H9 (cell line): ENCODE results near the gene CCNF. TPM values are rescaled to one million over a fixed set of nuclear protein-coding genes. Genes with fewer than 3 reads are reported as not detected.

Experiments used
- DNase-seq: peaks from one replicate; pipeline ENCODE4 v3.0.0-alpha.2; 2017
- H2AFZ ChIP-seq: one replicate; pipeline ENCODE4 v1.6.1; 2013; ENCODE audit warnings: mild to moderate bottlenecking, low read length, control low read depth, moderate library complexity
- H2AK5ac ChIP-seq: 2 replicates; pipeline ENCODE4 v1.6.1; 2013; ENCODE audit warnings: low read length, control low read depth, mixed read lengths; ENCODE audit not compliant: insufficient read length
- H2BK120ac ChIP-seq: one replicate; pipeline ENCODE4 v1.6.1; 2013; ENCODE audit warnings: low read depth, mild to moderate bottlenecking, low read length, control low read depth, inconsistent platforms; ENCODE audit not compliant: poor library complexity, severe bottlenecking
- H2BK12ac ChIP-seq: 2 replicates; pipeline ENCODE4 v1.6.1; 2013; ENCODE audit warnings: low read length, control low read depth, mixed read lengths, low read depth; ENCODE audit not compliant: insufficient read length
- H2BK15ac ChIP-seq: 2 replicates; pipeline ENCODE4 v1.6.1; 2013; ENCODE audit warnings: low read depth, low read length, control low read depth
- H2BK20ac ChIP-seq: one replicate; pipeline ENCODE4 v1.6.1; 2013; ENCODE audit warnings: low read depth, mild to moderate bottlenecking, low read length, control low read depth, inconsistent platforms; ENCODE audit not compliant: poor library complexity, severe bottlenecking
- H2BK5ac ChIP-seq: 2 replicates; pipeline ENCODE4 v1.6.1; 2013; ENCODE audit warnings: low read length, control low read depth, mixed read lengths; ENCODE audit not compliant: insufficient read length
- H3K14ac ChIP-seq: 2 replicates; pipeline ENCODE4 v1.6.1; 2013; ENCODE audit warnings: low read length, control low read depth; ENCODE audit not compliant: insufficient read depth
- H3K18ac ChIP-seq: 2 replicates; pipeline ENCODE4 v1.6.1; 2013; ENCODE audit warnings: low read depth, mild to moderate bottlenecking, mixed read lengths, low read length, control low read depth; ENCODE audit not compliant: insufficient read length
- H3K23ac ChIP-seq: 2 replicates; pipeline ENCODE4 v1.6.1; 2013; ENCODE audit warnings: low read length, control low read depth, mixed read lengths, low read depth; ENCODE audit not compliant: insufficient read length
- H3K23me2 ChIP-seq: 2 replicates; pipeline ENCODE4 v1.6.1; 2013; ENCODE audit warnings: low read depth, mild to moderate bottlenecking, mixed read lengths, low read length, control low read depth; ENCODE audit not compliant: insufficient read length, poor library complexity, severe bottlenecking
- H3K27ac ChIP-seq: 2 replicates; pipeline ENCODE4 v1.5.1; 2013; ENCODE audit warnings: low read length, control low read depth, mixed read lengths, low read depth; ENCODE audit not compliant: insufficient read length
- H3K27me3 ChIP-seq: 2 replicates; pipeline ENCODE4 v1.6.1; 2013; ENCODE audit warnings: low read length, control low read depth, inconsistent platforms; ENCODE audit not compliant: insufficient read depth
- H3K4ac ChIP-seq: 2 replicates; pipeline ENCODE4 v1.6.1; 2013; ENCODE audit warnings: low read depth, mild to moderate bottlenecking, control low read depth, inconsistent platforms, low read length, moderate library complexity
- H3K4me1 ChIP-seq: 2 replicates; pipeline ENCODE4 v1.6.1; 2013; ENCODE audit warnings: low read length, control low read depth, inconsistent platforms; ENCODE audit not compliant: insufficient read depth
- H3K4me2 ChIP-seq: 2 replicates; pipeline ENCODE4 v1.6.1; 2013; ENCODE audit warnings: low read length, control low read depth, mixed read lengths; ENCODE audit not compliant: insufficient read length, insufficient read depth
- H3K56ac ChIP-seq: 2 replicates; pipeline ENCODE4 v1.6.1; 2013; ENCODE audit warnings: low read depth, mild to moderate bottlenecking, mixed read lengths, low read length, control low read depth; ENCODE audit not compliant: insufficient read length
- H3K79me1 ChIP-seq: 2 replicates; pipeline ENCODE4 v1.6.1; 2013; ENCODE audit warnings: low read depth, mild to moderate bottlenecking, moderate library complexity, low read length, control low read depth, inconsistent platforms; ENCODE audit not compliant: insufficient read depth, poor library complexity, severe bottlenecking
- H3K79me2 ChIP-seq: 2 replicates; pipeline ENCODE4 v1.6.1; 2013; ENCODE audit warnings: low read length, control low read depth, inconsistent platforms; ENCODE audit not compliant: insufficient read depth
- H3K9ac ChIP-seq: 2 replicates; pipeline ENCODE4 v1.6.1; 2013; ENCODE audit warnings: low read length, control low read depth, mixed read lengths; ENCODE audit not compliant: insufficient read length; ENCODE audit errors: extremely low read depth
- H3K9me3 ChIP-seq: one replicate; pipeline ENCODE4 v1.6.1; 2013; ENCODE audit warnings: low read depth, low read length, inconsistent platforms; ENCODE audit not compliant: control insufficient read depth
- H3T11ph ChIP-seq: one replicate; pipeline ENCODE4 v1.6.1; 2013; ENCODE audit warnings: mild to moderate bottlenecking, low read length, control low read depth, inconsistent platforms
- H4K20me1 ChIP-seq: one replicate; pipeline ENCODE4 v1.6.1; 2013; ENCODE audit not compliant: control insufficient read depth, insufficient read length, insufficient read depth
- H4K5ac ChIP-seq: 2 replicates; pipeline ENCODE4 v1.6.1; 2013; ENCODE audit warnings: low read depth, mild to moderate bottlenecking, mixed read lengths, low read length, control low read depth; ENCODE audit not compliant: insufficient read length
- H4K8ac ChIP-seq: replicated peaks from 2 replicates; pipeline ENCODE4 v1.6.1; 2013; ENCODE audit warnings: low read length, control low read depth, mixed read lengths, low read depth; ENCODE audit not compliant: insufficient read length
- H4K91ac ChIP-seq: 2 replicates; pipeline ENCODE4 v1.6.1; 2013; ENCODE audit warnings: low read depth, mild to moderate bottlenecking, moderate library complexity, mixed read lengths, low read length, control low read depth; ENCODE audit not compliant: insufficient read length
- H3K27ac Mint-ChIP-seq, 3 experiments: 2 replicates in 2 of 3; 3 replicates in 1 of 3; pipeline ENCODE4 v1.8.0; 2020 to 2021; ENCODE audit warnings: mixed read lengths in 3 of 3, mild to moderate bottlenecking in 1 of 3, moderate library complexity in 1 of 3
- H3K27me3 Mint-ChIP-seq: 2 replicates; pipeline ENCODE4 v1.8.0; 2021; ENCODE audit warnings: low read depth, mild to moderate bottlenecking, moderate library complexity, mixed read lengths
- H3K36me3 Mint-ChIP-seq, 3 experiments: 2 replicates in 2 of 3; 3 replicates in 1 of 3; pipeline ENCODE4 v1.8.0; 2020 to 2021; ENCODE audit warnings: low read depth in 3 of 3, mixed read lengths in 3 of 3; ENCODE audit not compliant: insufficient read depth in 1 of 3
- H3K4me1 Mint-ChIP-seq, 2 experiments: 2 replicates each; pipeline ENCODE4 v1.8.0; 2020; ENCODE audit warnings: mixed read lengths in 2 of 2
- H3K4me3 Mint-ChIP-seq, 2 experiments: 2 replicates in 1 of 2; 3 replicates in 1 of 2; pipeline ENCODE4 v1.8.0; 2020 to 2021; ENCODE audit warnings: mild to moderate bottlenecking in 2 of 2, mixed read lengths in 2 of 2, moderate library complexity in 1 of 2
- H3K9me3 Mint-ChIP-seq, 2 experiments: 2 replicates in 1 of 2; 3 replicates in 1 of 2; pipeline ENCODE4 v1.8.0; 2020; ENCODE audit warnings: mild to moderate bottlenecking in 2 of 2, mixed read lengths in 2 of 2, moderate library complexity in 1 of 2
- CTCF ChIP-seq: fragments of 200-600 bp; sonication (generic); conservative IDR thresholded peaks from 3 replicates; pipeline ENCODE4 v1.8.0; 2021; ENCODE audit warnings: antibody characterized with exemption, mild to moderate bottlenecking
- WGBS: extraction: QIAGEN DNeasy Blood & Tissue Kit; methylation state at CpG from one replicate; pipeline ENCODE4 v1.1.7; 2013; ENCODE audit warnings: missing lambda C conversion rate, low lambda C conversion rate, mixed read lengths; ENCODE audit not compliant: insufficient read length; ENCODE audit errors: extremely low coverage; 5-methylcytosine and 5-hydroxymethylcytosine counted together
- total RNA-seq: library from RNA; stranded (reverse); gene quantifications from 2 replicates; pipeline ENCODE4 v1.2.1, GENCODE V29; 2021

CCNF gene
- total RNA-seq, 1 experiment from 2014 or later = 61.6 TPM

- Histone ChIP-seq H3K4ac (no peak overlapping the region), H3K23me2 (no peaks in the 10 kb centered on the region), H3K4me2 (no peak overlapping the region), H4K8ac (no peak overlapping the region), H3K27ac (no peak overlapping the region), H3K56ac (no peak overlapping the region), H4K91ac (no peak overlapping the region), H3K4me1 (no peaks in the 10 kb centered on the region), H3K23ac (no peak overlapping the region), H3T11ph (no peak overlapping the region), H3K9me3 (no peaks in the 10 kb centered on the region), H4K20me1 (no peaks in the 10 kb centered on the region), H3K79me1 (no peaks in the 10 kb centered on the region), H4K5ac (no peak overlapping the region), H3K79me2 (no peaks in the 10 kb centered on the region), H3K27me3 (no peaks in the 10 kb centered on the region), H2AK5ac (no peak overlapping the region), H2BK5ac (no peak overlapping the region), H3K9ac (no peak overlapping the region), H2BK12ac (no peak overlapping the region), H2AFZ (no peak overlapping the region), H3K18ac (no peak overlapping the region), H2BK15ac (no peak overlapping the region), H3K14ac (no peak overlapping the region), H2BK120ac (no peak overlapping the region), H2BK20ac (no peak overlapping the region)
- H3K36me3 Mint-ChIP-seq = peaks cover 0 to 18% (median 4%) of the 10 kb centered on the region in 3 experiments; a peak in 4 of 7 replicates
- no peak for DNase-seq
- no peak overlapping the region for H3K4me3 Mint-ChIP-seq
- H3K9me3 Mint-ChIP-seq = no peaks in the 10 kb centered on the region
- no peaks in the 10 kb centered on the region for H3K4me1 Mint-ChIP-seq
- TF ChIP-seq CTCF = no peak
- no peaks in the 10 kb centered on the region for H3K27me3 Mint-ChIP-seq
- no peak overlapping the region for H3K27ac Mint-ChIP-seq
- WGBS = no CpG with 5 or more reads among the region's 5 CpGs
Observed at GRCh38 chr16:2494616-2495015, 65.4 kb downstream of the CCNF start.
